OCI-M2 (cell line): Measurements from ENCODE around the gene TACC2.

ENCODE experiments used
- DNase-seq: peaks from one replicate; lab custom pipeline; 2025; ENCODE audit not compliant: unreplicated experiment; lab: John Stamatoyannopoulos, UW

The TACC2 gene

GRCh38 chr10:122116331-122116730, 127.4 kb downstream of the TACC2 start:
- DNase-seq: no peak

DNA sequence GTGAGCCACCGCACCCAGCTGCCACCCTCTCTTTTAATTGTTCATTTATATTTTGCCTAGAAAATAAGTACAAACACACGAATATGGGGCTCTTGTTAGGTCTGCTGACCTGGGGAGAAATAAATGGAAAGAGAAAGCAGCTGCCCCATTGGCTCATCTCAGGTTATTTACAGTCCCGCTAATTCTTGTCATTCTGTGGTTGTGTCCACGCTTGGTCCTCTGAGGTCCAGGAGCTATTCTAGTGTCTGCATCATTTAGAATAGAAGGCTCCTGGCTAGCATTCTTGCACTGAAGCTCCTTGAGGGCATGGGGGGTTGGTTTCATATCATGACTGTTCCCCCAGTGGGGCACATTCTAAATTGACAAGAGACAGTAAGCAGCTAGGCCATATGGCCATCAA, 128.5 kb downstream of the TACC2 start:
- no peak for DNase-seq

- DNase-seq: no peak
Measured at GRCh38 chr10:122120008-122120744, 131.2 kb downstream of the TACC2 start.

- no peak for DNase-seq
Measured at GRCh38 chr10:122121059-122121458, 132.1 kb downstream of the TACC2 start.

- DNase-seq: no peak
Measured at GRCh38 chr10:122122493-122122892, 133.5 kb downstream of the TACC2 start.

GRCh38 chr10:122123186-122123585, 134.2 kb downstream of the TACC2 start:
- DNase-seq: no peak

DNA sequence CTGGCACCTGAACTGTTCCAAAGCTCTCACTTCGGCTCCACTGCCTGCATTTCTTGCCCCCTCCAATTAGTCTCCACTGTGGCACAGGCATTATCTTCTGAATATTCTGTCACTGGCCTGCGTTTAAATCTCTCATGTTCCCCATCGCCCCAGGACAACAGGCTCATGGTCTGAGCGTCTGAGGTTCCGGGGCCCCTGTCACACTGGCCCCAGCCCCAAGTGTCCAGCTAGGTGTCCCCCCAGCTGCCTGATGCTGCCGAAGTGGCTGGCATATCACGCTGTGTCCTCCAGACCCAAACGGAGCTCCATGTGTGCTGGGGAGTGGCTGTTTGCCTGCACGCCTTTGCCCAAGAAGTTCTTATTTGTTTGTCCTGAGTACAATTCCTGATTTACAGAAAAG, 135.4 kb downstream of the TACC2 start:
- no peak for DNase-seq

DNA sequence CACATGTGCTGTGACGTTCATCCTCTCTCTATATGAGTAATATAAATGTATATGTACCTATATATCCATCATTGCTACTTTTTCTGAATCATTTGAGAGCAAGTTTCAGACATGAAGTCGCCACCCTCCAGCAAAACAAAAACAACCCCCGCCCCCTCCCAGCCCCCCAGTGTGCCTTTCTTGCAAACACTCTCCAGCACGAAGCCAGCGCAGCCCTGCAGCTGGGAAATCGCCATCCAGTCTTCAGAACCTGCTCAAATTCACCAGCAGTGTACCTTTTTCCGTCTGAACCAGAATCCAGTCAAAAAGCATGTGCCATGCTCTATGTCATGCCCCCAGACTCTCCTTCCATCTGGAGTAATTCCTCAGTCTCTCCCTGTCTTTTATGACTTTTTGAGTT, 135.8 kb downstream of the TACC2 start:
- no peak for DNase-seq

GRCh38 chr10:122126763-122127659, 138.0 kb downstream of the TACC2 start:
- DNase-seq: no peak

DNA sequence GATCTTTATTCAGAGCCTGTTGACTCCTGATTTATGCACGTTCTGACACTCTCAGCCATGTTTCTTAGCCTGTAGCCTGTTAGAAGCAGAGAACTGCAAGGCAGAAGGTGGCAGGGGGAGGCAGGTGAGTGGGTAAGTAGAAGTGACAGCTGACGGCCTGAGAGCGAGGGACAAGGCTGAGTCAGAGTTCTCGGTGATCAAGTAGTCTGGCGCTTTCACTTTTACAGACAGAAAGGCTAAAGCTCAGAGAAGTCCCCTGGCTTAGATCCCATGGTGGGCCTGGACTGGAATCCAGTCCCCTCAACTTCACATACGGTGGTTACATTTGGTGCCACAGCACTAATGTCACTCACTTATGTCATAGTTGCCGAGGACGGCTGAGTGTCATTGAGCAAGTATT, 139.0 kb downstream of the TACC2 start:
- no peak for DNase-seq

GRCh38 chr10:122128357-122128756, 139.4 kb downstream of the TACC2 start:
- DNase-seq: no peak

DNA sequence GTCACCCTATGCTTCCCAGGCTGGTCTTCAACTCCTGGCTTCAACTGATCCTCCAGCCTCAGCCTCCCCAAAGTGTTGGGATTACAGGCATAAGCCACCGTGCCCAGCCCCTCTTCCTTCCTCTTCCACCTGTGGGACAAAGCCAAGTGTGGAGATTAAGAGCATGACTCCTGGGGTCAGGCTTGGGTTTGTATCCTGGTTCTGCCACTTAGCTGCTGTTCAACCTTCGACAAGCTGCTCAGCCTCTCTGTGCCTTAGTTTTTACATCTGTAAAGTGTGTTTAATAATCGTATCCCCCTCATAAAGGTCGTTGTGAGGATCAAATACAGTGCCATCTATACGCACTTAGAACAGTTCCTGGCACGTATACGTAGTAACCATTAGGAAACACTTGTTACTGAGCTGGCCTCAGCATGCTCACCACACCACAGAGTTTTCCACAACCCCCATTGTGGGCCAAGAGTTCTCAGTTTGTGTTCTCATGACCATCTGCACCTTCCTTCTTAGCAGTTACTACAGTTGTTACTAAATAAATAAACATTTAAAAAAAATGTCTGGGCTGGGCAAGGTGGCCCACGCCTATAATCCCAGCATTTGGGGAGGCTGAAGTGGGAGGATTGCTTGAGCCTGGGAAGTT, 141.6 kb downstream of the TACC2 start:
- no peak for DNase-seq

DNA sequence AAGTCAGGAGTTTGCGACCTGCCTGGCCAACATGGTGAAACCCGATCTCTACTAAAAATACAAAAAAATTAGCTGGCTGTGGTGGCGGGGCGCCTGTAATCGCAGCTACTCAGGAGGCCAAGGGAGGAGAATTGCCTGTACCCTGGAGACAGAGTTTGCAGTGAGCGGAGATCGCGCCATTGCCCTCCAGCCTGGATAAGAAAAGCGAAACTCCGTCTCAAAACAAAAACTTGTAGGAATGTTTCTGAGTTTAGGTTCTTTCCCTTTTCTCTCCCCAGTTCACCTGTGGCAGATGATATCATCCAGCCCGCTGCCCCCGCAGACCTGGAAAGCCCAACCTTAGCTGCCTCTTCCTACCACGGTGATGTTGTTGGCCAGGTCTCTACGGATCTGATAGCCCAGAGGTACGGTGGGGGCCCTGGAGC, 143.4 kb downstream of the TACC2 start:
- no peak for DNase-seq

GRCh38 chr10:122132882-122133565, 144.1 kb downstream of the TACC2 start:
- DNase-seq: no peak

DNA sequence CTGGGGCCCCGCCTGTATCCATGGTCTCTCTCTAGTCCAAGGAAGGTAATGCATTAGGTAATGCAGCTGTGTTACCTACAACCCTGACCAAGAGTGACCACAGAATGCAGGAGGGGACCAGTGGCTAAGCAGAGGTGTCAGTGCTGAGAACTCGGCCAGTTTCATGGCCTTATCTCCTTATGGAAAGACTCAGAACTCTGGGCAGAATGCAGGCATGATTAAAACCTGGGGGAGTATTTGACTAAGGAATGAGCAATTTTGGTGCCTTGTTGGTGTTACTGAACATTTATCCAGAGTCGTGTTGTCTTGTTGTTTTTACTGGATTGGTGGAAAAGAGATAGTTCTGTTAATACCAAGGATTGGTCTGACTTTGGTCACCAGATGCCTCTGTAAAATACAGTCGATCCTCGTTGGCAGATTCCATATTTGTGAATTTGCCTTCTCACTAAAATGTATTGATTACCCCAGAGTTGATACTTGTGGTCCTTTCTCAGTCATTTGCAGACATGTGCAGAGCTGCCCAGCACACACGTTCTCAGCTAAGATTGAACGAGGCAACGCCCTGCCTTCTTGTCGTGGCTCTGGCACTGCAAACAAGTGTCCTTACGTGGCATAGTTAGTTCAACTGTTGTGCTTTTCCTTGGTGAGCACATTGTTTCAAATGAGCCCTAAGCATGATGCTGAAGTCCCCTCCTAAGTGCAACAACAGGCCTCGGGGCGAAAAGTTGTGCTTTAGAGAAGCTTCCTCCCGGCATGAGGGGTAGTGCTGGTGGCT, 146.5 kb downstream of the TACC2 start:
- DNase-seq: no peak

GRCh38 chr10:122138831-122139625, 150.1 kb downstream of the TACC2 start:
- DNase-seq: no peak

DNA sequence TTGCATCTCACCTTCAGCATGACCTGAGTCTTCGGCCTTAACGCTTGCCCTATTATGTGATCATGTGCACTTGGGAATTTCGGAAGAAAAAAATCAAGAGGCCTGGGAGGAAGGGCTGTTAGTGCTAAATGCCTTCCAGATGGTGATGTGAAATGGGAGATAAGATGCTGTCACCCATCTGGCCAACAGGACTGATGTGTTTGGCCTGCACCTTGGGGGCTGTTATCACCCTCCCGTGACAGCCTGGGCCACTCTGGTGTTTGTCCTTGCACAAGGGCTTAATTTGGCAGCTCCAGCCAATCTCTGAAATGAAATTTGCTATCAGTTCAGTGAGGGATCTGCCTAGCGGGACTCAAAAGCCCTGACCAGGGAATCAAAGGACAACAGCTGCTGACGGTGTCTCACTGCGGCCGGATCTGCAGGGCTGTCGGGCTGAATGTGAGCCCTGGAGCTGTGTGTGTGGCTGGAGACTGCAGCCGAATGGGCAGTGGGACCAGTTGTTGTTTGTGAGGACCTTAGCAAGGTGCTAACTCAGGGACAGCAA, 150.7 kb downstream of the TACC2 start:
- DNase-seq: no peak

DNA sequence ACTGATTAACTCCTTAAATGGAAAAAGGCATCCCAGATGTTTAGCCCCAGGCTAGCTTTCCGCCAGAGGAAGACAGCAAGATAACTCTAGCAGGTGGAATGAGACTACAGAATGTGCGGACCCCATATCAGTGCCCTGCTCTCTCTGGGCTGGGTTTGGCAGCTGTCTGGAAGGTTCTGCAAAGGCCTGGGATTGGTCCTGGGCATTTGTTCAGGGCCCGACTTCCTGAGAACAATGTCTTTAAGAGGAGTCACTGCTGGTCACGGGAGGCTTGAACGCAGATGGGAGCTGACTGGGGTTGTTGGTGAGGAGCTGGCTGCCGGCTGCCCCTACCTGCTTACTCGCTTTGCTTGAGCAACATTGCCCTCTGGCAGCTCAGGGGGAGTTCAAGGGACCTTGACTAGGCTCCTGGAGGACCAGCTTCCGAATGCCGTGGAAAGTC, 151.5 kb downstream of the TACC2 start:
- DNase-seq: no peak

GRCh38 chr10:122140941-122141623, 152.1 kb downstream of the TACC2 start:
- no peak for DNase-seq
